ENCODE measurements around the gene KIF1B. TPM values are rescaled to one million over a fixed set of nuclear protein-coding genes. Genes with fewer than 3 reads are reported as not detected.
A peak's percentile ranks its signal among the peaks of the same experiment; 100 is the strongest.

Gene KIF1B
- total RNA-seq, 4 donors from 2014 or later: 53.0 to 78.2 (median 64.8) TPM

GRCh38 chr1:10429868-10430215 is 219.5 kb downstream of the KIF1B start:
- Histone ChIP-seq H3K9me3 (no peaks in the 10 kb centered on the region), H3K27ac (replicated peaks in 1 of 4) (peak overlapping the region; percentile 67 to 83 (median 79)), H3K36me3 (peaks cover 0 to 4% (median 0%) of the 10 kb centered on the region in 4 donors), H3K27me3 (no peaks in the 10 kb centered on the region), H3K4me3 (peak overlapping the region; percentile 70 to 83 (median 77)), H3K4me1 (peaks cover 8 to 30% (median 20%) of the 10 kb centered on the region in 4 donors)
- intact Hi-C loops (cut with DNase I): loop anchor here (2.0 to 5.0 kb wide), 5 partner anchors 25 to 553 kb away; no protein-coding TSS in a partner anchor
- TF ChIP-seq POLR2A (IDR thresholded peaks at IDR 0.05; ENCODE audit: low read depth) (no peak), CTCF (IDR thresholded peaks at IDR 0.05) (no peak), EP300 (IDR thresholded peaks at IDR 0.05) (no peak), POLR2AphosphoS5 (IDR thresholded peaks at IDR 0.05) (no peak)
- DNase-seq (ENCODE audit: extremely low spot score): no peak
- 38% methylated on average over 7 of the region's 16 CpGs for WGBS

DNA sequence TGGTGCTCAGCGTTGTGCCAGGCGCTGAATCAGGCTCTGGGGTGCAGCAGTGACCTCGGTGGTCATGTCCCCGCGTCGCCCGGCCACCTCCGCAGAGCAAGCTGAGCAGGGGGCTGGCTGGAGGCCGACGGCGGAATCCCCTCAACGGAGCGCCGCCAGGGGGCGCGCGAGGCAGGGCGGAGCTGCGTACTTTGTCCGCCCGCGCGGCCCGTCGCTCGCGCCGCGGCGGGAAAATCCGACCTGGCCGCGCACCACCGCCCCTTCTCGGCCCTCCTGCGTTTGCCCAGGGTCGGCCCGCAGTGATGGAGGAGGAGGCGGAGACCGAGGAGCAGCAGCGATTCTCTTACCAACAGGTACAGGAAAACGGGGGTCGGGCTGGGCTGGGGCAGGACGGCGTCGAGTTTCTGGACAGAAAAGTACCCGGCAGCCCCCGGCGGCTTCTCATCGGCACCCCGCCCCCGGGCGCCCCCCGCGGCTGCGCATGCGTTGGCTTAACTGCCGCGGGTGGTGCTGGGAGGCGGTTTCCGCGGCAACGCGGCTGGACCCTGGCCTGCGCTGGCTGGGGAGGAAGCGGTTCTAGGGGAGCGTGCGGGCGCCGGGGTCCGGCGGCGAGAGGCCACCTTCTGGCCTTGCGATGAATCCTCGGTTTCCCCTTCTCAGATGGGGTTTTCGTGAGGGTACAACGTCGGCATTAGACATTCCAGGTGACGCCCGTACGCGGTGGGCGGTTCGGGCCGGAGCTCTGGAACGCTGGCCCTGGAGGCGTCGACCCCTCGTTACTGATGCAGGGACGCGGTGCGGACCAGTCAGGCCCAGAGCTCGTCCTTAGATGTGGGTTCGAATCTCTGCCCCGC is 220.1 kb downstream of the KIF1B start, which contains the start of gene CENPS:
TSS of gene CENPS (plus strand) at position 218 of the 854 bp plus-strand sequence. CDS start at position 303, 85 bp downstream.
- H3K9me3 ChIP-seq: no peaks in the 10 kb centered on the region
- DNase-seq (ENCODE audit: extremely low spot score): peak; percentile 95
- H3K27me3 ChIP-seq: no peaks in the 10 kb centered on the region
- TF ChIP-seq POLR2A (IDR thresholded peaks at IDR 0.05; ENCODE audit: low read depth) (no peak), CTCF (IDR thresholded peaks at IDR 0.05) (peak in 2 of 3 experiments; percentile 95 to 99), POLR2AphosphoS5 (IDR thresholded peaks at IDR 0.05) (peak; percentile 62 to 80)
- intact Hi-C loops (cut with DNase I): loop anchor here (2.0 to 5.0 kb wide), 2 partner anchors 64 to 437 kb away; no protein-coding TSS in a partner anchor
- peaks cover 0 to 7% (median 0%) of the 10 kb centered on the region in 4 donors for H3K36me3 ChIP-seq
- H3K4me1 ChIP-seq: peaks cover 8 to 30% (median 20%) of the 10 kb centered on the region in 4 donors
- WGBS: 0% methylated on average over 16 of the region's 95 CpGs
- peak within 1 kb of the TSS; percentile 67 to 83 (median 79) for H3K27ac ChIP-seq (replicated peaks in 1 of 4)
- peak within 1 kb of the TSS; percentile 70 to 83 (median 77) for H3K4me3 ChIP-seq

Small RNAs within 50 kb of the gene (small RNA-seq; reads per million reads assigned to genes)
- gene MIR1273D (0 reads per million in 3 donors), gene RNU6-37P (0 reads per million in 3 donors), gene RNU6-828P (0 reads per million in 3 donors)

Other genes starting within 250 kb of the KIF1B start
- gene RBP7, start 213.3 kb upstream of the KIF1B start, total RNA-seq: 10 to 100 TPM in 3 of 4 donors, 1 to 10 TPM in 1; 5.4 to 30.2 (median 18.1) TPM
- gene UBE4B, start 177.6 kb upstream of the KIF1B start, total RNA-seq: 100 to 1,000 TPM in 2 of 4 donors, 10 to 100 TPM in 2; 58.6 to 110 (median 85.5) TPM
- gene PGD, start 188.5 kb downstream of the KIF1B start, total RNA-seq: 10 to 100 TPM; 24.5 to 58.6 (median 51.9) TPM
- gene CENPS, start 219.9 kb downstream of the KIF1B start, total RNA-seq: 10 to 100 TPM in 1 of 4 donors, 1 to 10 TPM in 3; 4.0 to 13.3 (median 6.1) TPM
- 1 to 10 TPM in 1 of 4 donors, under 1 TPM in 2, not detected in 1; 0.29 to 1.2 (median 0.33) TPM for gene CORT, start 239.5 kb downstream of the KIF1B start, total RNA-seq